ENCODE data around the gene BST1. TPM values are rescaled to one million over a fixed set of nuclear protein-coding genes. Genes with fewer than 3 reads are reported as not detected.
"Not testable (repeated sequence)": the region's sequence is repeated elsewhere in the genome, so short reads cannot be mapped to it uniquely, and the experiment has no call there.

Gene BST1
- total and polyA plus RNA-seq, 4 donors, result 4.6 to 18.5 (median 11.5) TPM

DNA sequence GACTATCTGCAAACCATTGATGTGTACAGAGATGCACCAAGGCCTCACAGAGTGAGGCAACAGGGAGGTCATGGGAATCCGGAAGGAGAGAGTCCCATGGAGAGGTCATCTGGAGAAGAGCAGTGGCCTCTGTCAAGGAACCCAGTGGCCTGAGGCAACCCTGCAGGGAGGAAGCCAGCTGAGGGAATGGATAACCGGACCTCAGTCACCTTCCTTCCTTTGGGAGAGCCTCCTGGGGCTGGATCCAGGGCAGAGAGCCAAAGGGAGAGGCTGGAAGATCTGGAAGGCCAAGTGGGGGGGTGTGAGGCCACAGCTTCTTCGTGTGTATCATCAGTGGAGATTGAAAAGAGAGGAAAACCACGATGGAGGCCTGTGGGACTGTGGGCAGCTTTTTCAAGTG lies 50.9 kb downstream of the BST1 start:
- intact Hi-C loops (cut with DNase I), result no loop called here
- H3K9me3 ChIP-seq (ENCODE audit: control insufficient read depth, low read length), result peaks cover 2% of the 10 kb centered on the region
- no peaks in the 10 kb centered on the region for H3K4me1 ChIP-seq (ENCODE audit: control insufficient read depth in 1 of 2, insufficient read depth in 2 of 2, low read length in 2 of 2)
- no peak overlapping the region for H3K27ac ChIP-seq (ENCODE audit: low read depth in 1 of 2, low read length in 2 of 2)
- 64 to 67% methylated on average over 4 of the region's 4 CpGs for WGBS, 2 donors
- no peaks in the 10 kb centered on the region for H3K36me3 ChIP-seq (ENCODE audit: control insufficient read depth in 1 of 2, insufficient read depth in 2 of 2, low read length in 1 of 2)
- no peak overlapping the region for H3K4me3 ChIP-seq (ENCODE audit: low read length in 2 of 2)
- ATAC-seq (ENCODE audit: low FRiP score) (no peak), DNase-seq (peak in 1 of 2 donors; percentile 45)
- H3K27me3 ChIP-seq (ENCODE audit: control insufficient read depth in 1 of 2, insufficient read depth in 2 of 2, low read length in 1 of 2), result no peaks in the 10 kb centered on the region

DNA sequence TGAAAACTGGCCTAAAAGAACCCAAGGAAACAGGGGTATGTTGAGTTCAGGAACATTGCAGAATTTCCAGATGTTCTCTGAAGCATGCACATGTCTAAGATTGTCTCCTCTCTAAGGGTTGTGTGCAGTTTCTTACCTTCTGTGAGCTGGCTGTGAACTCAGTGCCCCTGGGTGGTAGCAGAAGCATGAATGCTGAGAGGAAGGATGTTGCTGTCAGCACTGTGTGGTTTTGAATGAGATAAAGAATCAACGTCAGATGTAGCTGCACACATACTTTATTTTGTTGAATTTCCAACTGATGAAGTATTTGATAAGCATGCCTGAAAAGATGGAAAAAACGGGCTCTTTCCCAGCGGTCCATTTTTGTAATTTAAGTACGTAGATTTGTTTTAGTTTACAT lies 51.5 kb downstream of the BST1 start:
- DNase-seq, result no peak
- Histone ChIP-seq H3K4me1 (ENCODE audit: control insufficient read depth in 1 of 2, insufficient read depth in 2 of 2, low read length in 2 of 2) (no peaks in the 10 kb centered on the region), H3K36me3 (ENCODE audit: control insufficient read depth in 1 of 2, insufficient read depth in 2 of 2, low read length in 1 of 2) (no peaks in the 10 kb centered on the region), H3K9me3 (ENCODE audit: control insufficient read depth, low read length) (peaks cover 2% of the 10 kb centered on the region), H3K4me3 (ENCODE audit: low read length in 2 of 2) (no peak overlapping the region), H3K27ac (ENCODE audit: low read depth in 1 of 2, low read length in 2 of 2) (no peak overlapping the region), H3K27me3 (ENCODE audit: control insufficient read depth in 1 of 2, insufficient read depth in 2 of 2, low read length in 1 of 2) (no peaks in the 10 kb centered on the region)
- intact Hi-C loops (cut with DNase I), result no loop called here
- no peak for ATAC-seq (ENCODE audit: low FRiP score)
- 13 to 33% methylated on average over 4 of the region's 4 CpGs for WGBS, 2 donors

DNA sequence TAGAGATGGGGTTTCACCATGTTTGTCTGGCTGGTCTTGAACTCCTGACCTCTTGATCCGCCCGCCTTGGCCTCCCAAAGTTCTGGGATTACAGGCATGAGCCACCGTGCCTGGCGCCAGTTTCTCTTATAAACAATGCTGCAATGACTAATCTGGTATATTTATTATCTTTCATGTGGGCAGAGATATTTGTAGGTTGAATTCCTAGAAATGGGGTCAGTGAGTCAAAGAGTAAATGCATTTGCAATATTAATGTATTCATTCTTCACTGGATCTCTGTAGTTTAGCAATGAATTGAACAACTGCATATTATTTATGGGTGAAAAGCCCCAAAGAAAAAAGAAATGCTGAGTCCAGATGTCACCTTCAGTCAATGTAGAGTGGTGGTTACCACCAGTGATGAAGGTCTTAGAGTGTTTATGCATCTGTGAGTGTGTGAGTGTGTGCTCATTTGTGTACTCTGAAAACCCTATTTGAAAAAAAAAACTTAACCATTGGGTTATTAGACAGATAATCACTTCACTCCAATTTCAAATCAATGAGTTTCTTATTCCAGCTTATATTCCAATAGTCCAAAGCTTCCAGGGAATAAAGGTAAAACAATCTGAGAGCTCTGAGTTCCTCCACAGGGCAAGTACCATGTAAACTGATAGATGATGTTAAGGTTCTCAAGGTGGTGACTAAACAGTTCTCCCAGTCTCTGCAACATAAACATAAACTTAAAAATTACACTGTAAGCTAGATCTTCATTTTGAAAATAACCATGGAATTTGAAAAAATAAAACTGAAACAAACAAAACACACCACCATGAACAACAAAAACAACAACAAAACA lies 52.7 kb downstream of the BST1 start:
- ATAC-seq (ENCODE audit: low FRiP score) (no peak), DNase-seq (no peak)
- WGBS, 2 donors, result 72 to 79% methylated on average over 4 of the region's 4 CpGs
- no peaks in the 10 kb centered on the region for H3K4me1 ChIP-seq (ENCODE audit: control insufficient read depth in 1 of 2, insufficient read depth in 2 of 2, low read length in 2 of 2)
- no peak overlapping the region for H3K4me3 ChIP-seq (ENCODE audit: low read length in 2 of 2)
- intact Hi-C loops (cut with DNase I), result no loop called here
- H3K36me3 ChIP-seq (ENCODE audit: control insufficient read depth in 1 of 2, insufficient read depth in 2 of 2, low read length in 1 of 2), result no peaks in the 10 kb centered on the region
- H3K27me3 ChIP-seq (ENCODE audit: control insufficient read depth in 1 of 2, insufficient read depth in 2 of 2, low read length in 1 of 2), result no peaks in the 10 kb centered on the region
- H3K9me3 ChIP-seq (ENCODE audit: control insufficient read depth, low read length), result peaks cover 2% of the 10 kb centered on the region
- no peak overlapping the region for H3K27ac ChIP-seq (ENCODE audit: low read depth in 1 of 2, low read length in 2 of 2)

DNA sequence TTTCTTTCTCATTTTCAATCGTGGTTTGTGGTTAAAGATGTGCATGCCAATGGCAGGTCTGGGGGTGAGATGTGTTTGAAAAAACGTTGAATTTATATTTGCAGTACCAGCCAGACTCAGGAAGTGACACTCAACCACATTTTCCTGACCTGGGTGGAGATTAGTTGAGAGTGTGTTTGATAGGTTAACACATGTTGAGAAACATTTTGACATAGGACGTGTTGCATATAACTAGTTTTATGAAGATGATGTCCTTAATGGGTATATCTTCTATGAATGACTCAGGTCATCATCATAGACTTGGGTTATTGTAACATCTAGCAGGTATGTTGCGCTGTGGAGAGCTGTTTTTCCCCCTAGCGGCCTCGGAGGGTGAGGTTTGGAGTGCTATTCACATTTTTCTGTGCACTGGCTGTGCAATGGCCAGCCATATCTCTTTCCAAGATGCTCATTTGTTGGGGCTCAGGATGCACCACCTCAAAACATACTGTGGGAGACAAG lies 53.5 kb downstream of the BST1 start:
- WGBS, 2 donors, result 68 to 72% methylated on average over 6 of the region's 6 CpGs
- intact Hi-C loops (cut with DNase I), result no loop called here
- no peak for ATAC-seq (ENCODE audit: low FRiP score)

DNA sequence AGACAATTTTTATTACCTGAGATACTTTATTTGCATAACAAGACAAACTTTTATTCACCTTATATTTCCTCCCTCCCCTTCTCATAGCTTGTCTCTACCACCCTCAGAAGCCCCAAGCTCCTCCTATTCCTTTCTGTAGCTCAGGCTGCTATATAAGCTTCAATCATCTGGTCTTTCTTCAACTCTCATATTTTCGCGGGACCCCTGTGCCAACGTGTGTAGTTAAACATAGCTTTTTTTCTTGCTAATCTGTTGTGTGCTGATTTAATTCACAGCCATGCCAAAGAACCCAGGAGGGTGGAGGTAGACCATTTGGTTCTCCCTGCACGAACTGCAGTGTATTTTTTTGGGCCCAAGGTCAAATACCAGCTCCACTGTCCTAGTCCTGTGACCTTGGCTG lies 54.2 kb downstream of the BST1 start:
- WGBS, 2 donors, result 10 to 18% methylated on average over 4 of the region's 4 CpGs
- Histone ChIP-seq H3K9me3 (ENCODE audit: control insufficient read depth, low read length) (peaks cover 2% of the 10 kb centered on the region), H3K27ac (ENCODE audit: low read depth in 1 of 2, low read length in 2 of 2) (no peak overlapping the region), H3K4me3 (ENCODE audit: low read length in 2 of 2) (no peak overlapping the region), H3K27me3 (ENCODE audit: control insufficient read depth in 1 of 2, insufficient read depth in 2 of 2, low read length in 1 of 2) (no peaks in the 10 kb centered on the region), H3K36me3 (ENCODE audit: control insufficient read depth in 1 of 2, insufficient read depth in 2 of 2, low read length in 1 of 2) (no peaks in the 10 kb centered on the region), H3K4me1 (ENCODE audit: control insufficient read depth in 1 of 2, insufficient read depth in 2 of 2, low read length in 2 of 2) (no peaks in the 10 kb centered on the region)
- no peak for DNase-seq
- intact Hi-C loops (cut with DNase I), result no loop called here
- ATAC-seq (ENCODE audit: low FRiP score), result no peak

More for the DNA sequence above, 53.5 kb downstream of the BST1 start:
- no peak for DNase-seq
- H3K4me3 ChIP-seq (ENCODE audit: low read length in 2 of 2), result no peak overlapping the region
- H3K36me3 ChIP-seq (ENCODE audit: control insufficient read depth in 1 of 2, insufficient read depth in 2 of 2, low read length in 1 of 2), result no peaks in the 10 kb centered on the region
- no peak overlapping the region for H3K27ac ChIP-seq (ENCODE audit: low read depth in 1 of 2, low read length in 2 of 2)
- H3K9me3 ChIP-seq (ENCODE audit: control insufficient read depth, low read length), result peaks cover 2% of the 10 kb centered on the region
- H3K4me1 ChIP-seq (ENCODE audit: control insufficient read depth in 1 of 2, insufficient read depth in 2 of 2, low read length in 2 of 2), result no peaks in the 10 kb centered on the region
- no peaks in the 10 kb centered on the region for H3K27me3 ChIP-seq (ENCODE audit: control insufficient read depth in 1 of 2, insufficient read depth in 2 of 2, low read length in 1 of 2)

DNA sequence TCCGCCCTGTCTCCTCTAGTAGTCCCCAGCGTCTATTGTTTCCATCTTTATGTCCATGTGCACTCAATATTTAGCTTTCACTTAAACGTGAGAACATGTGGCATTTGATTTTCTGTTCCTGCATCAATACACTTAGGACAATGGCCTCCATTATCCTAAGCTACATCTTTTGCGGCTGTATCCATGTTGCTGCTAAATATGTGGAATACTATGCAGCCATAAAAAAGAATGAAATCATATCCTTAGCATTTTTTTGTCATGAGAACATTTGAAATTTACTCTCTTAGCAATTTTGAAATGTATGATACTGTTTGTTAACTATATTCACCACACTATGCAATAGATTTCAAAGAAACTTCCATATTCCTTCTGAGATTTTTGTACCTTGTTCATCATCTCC lies 55.4 kb downstream of the BST1 start:
- H3K27me3 ChIP-seq (ENCODE audit: control insufficient read depth in 1 of 2, insufficient read depth in 2 of 2, low read length in 1 of 2), result no peaks in the 10 kb centered on the region
- no peak for DNase-seq
- intact Hi-C loops (cut with DNase I), result no loop called here
- H3K9me3 ChIP-seq (ENCODE audit: control insufficient read depth, low read length), result peaks cover 2% of the 10 kb centered on the region
- H3K4me3 ChIP-seq (ENCODE audit: low read length in 2 of 2), result no peak overlapping the region
- WGBS, 2 donors, result 93 to 94% methylated on average over 4 of the region's 4 CpGs
- ATAC-seq (ENCODE audit: low FRiP score), result no peak
- H3K4me1 ChIP-seq (ENCODE audit: control insufficient read depth in 1 of 2, insufficient read depth in 2 of 2, low read length in 2 of 2), result no peaks in the 10 kb centered on the region
- no peak overlapping the region for H3K27ac ChIP-seq (ENCODE audit: low read depth in 1 of 2, low read length in 2 of 2)
- H3K36me3 ChIP-seq (ENCODE audit: control insufficient read depth in 1 of 2, insufficient read depth in 2 of 2, low read length in 1 of 2), result no peaks in the 10 kb centered on the region

DNA sequence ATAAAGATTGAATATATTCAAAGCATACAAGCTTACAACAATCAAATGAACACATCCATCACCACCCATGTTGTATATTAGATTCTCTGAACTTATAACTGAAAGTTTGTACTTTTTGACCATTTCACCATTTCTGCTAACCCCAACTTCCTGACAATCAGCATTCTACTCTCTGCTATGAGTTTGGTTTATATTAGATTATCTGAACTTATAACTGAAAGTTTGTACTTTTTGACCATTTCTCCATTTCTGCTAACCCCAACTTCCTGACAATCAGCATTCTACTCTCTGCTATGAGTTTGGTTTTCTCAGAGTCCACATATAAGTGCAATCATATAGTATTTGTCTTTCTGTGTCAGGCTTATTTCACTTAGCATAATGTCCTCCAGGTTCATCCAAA lies 59.6 kb downstream of the BST1 start:
- H3K27ac ChIP-seq (ENCODE audit: low read depth in 1 of 2, low read length in 2 of 2); intact Hi-C loops (cut with DNase I); DNase-seq; ATAC-seq (ENCODE audit: low FRiP score); H3K36me3 ChIP-seq (ENCODE audit: control insufficient read depth in 1 of 2, insufficient read depth in 2 of 2, low read length in 1 of 2); H3K9me3 ChIP-seq (ENCODE audit: control insufficient read depth, low read length); H3K4me3 ChIP-seq (ENCODE audit: low read length in 2 of 2); H3K27me3 ChIP-seq (ENCODE audit: control insufficient read depth in 1 of 2, insufficient read depth in 2 of 2, low read length in 1 of 2); H3K4me1 ChIP-seq (ENCODE audit: control insufficient read depth in 1 of 2, insufficient read depth in 2 of 2, low read length in 2 of 2): not testable (repeated sequence)

DNA sequence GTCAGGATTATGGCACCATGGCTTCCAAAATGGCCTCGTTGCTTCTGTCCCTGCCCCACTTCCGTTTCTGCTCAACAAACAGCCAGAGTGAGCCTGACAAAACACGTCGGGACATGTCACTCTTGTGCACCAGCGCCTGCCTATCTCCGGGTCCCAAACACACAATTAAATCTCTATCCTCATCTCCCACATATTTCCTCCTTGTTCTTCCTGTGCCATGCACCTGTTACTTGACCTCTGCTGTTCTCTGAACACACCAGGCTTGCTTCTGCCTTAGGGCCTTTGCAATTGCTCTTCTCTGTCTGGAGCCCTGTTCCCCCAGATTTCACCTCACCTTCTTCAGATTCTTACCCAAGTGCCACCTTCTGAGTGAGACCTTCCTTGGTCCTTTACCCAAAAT lies 62.5 kb downstream of the BST1 start:
- H3K4me1 ChIP-seq (ENCODE audit: control insufficient read depth in 1 of 2, insufficient read depth in 2 of 2, low read length in 2 of 2), result no peaks in the 10 kb centered on the region
- DNase-seq, result no peak
- 85 to 87% methylated on average over 6 of the region's 6 CpGs for WGBS, 2 donors
- H3K27me3 ChIP-seq (ENCODE audit: control insufficient read depth in 1 of 2, insufficient read depth in 2 of 2, low read length in 1 of 2), result no peaks in the 10 kb centered on the region
- H3K9me3 ChIP-seq (ENCODE audit: control insufficient read depth, low read length), result no peaks in the 10 kb centered on the region
- no peaks in the 10 kb centered on the region for H3K36me3 ChIP-seq (ENCODE audit: control insufficient read depth in 1 of 2, insufficient read depth in 2 of 2, low read length in 1 of 2)
- intact Hi-C loops (cut with DNase I), result no loop called here
- H3K27ac ChIP-seq (ENCODE audit: low read depth in 1 of 2, low read length in 2 of 2), result no peak overlapping the region
- ATAC-seq (ENCODE audit: low FRiP score), result no peak
- no peak overlapping the region for H3K4me3 ChIP-seq (ENCODE audit: low read length in 2 of 2)
